Large intestine (tissue), 3 donors: ENCODE data around the gene EPB41L2. TPM values are rescaled to one million over a fixed set of nuclear protein-coding genes. Genes with fewer than 3 reads are reported as not detected.
"Not testable (repeated sequence)": the region's sequence is repeated elsewhere in the genome, so short reads cannot be mapped to it uniquely, and the experiment has no call there.

ENCODE experiments used
- DNase-seq, 2 donors: peaks; one replicate each; pipeline versions ENCODE4 v3.0.0 to v3.0.0-alpha.2; 2013
- H3K27ac ChIP-seq: one replicate; pipeline ENCODE4 v1.5.1; 2013; ENCODE audit warnings: low read length
- H3K27me3 ChIP-seq: 2 replicates; pipeline ENCODE4 v1.6.1; 2013; ENCODE audit warnings: low read length; ENCODE audit not compliant: control insufficient read depth, insufficient read depth
- H3K36me3 ChIP-seq: 2 replicates; pipeline ENCODE4 v1.6.1; 2013; ENCODE audit warnings: low read length; ENCODE audit not compliant: control insufficient read depth, insufficient read depth
- H3K4me1 ChIP-seq: one replicate; pipeline ENCODE4 v1.6.1; 2013; ENCODE audit warnings: low read length; ENCODE audit not compliant: control insufficient read depth, insufficient read depth
- H3K4me3 ChIP-seq: one replicate; pipeline ENCODE4 v1.5.1; 2013; ENCODE audit warnings: low read length
- H3K9me3 ChIP-seq: one replicate; pipeline ENCODE4 v1.6.1; 2013; ENCODE audit warnings: mild to moderate bottlenecking, low read depth, low read length, moderate library complexity; ENCODE audit not compliant: control insufficient read depth
- WGBS: methylation state at CpG from one replicate; pipeline ENCODE4 v1.1.5; 2013; ENCODE audit warnings: low lambda C conversion rate; ENCODE audit not compliant: insufficient coverage; 5-methylcytosine and 5-hydroxymethylcytosine counted together
- polyA plus RNA-seq: library from polyadenylated mRNA; unstranded; fragments of 120-200 nt; gene quantifications from one replicate; pipeline ENCODE4 v1.2.1, GENCODE V29; 2013

Gene EPB41L2
- polyA plus RNA-seq, 1 donor = 75.0 TPM

DNA sequence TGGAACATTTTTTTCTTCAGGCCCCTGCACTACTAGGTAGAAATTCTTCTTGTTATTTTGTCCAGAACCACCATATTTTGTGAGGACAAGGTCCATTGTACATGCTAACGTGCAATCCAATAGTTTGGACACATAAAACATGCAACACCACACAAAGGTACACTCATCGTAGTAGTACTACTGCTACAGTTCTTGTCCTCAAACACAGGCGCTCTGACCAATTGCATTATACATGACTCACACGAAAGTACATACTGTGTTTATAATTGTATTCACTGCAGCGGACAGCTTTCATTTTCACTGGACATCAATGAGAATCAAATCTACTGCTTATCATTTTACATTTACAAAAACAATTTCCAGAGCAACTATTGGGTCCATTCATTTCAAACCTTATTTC is 251.1 kb downstream of the EPB41L2 start:
- no peak for DNase-seq
- Histone ChIP-seq H3K9me3 (no peaks in the 10 kb centered on the region), H3K36me3 (no peaks in the 10 kb centered on the region), H3K4me3 (no peak overlapping the region), H3K27me3 (no peaks in the 10 kb centered on the region), H3K4me1 (peaks cover 12% of the 10 kb centered on the region), H3K27ac (no peak overlapping the region)
- WGBS = 75% methylated on average over 1 of the region's 5 CpGs

DNA sequence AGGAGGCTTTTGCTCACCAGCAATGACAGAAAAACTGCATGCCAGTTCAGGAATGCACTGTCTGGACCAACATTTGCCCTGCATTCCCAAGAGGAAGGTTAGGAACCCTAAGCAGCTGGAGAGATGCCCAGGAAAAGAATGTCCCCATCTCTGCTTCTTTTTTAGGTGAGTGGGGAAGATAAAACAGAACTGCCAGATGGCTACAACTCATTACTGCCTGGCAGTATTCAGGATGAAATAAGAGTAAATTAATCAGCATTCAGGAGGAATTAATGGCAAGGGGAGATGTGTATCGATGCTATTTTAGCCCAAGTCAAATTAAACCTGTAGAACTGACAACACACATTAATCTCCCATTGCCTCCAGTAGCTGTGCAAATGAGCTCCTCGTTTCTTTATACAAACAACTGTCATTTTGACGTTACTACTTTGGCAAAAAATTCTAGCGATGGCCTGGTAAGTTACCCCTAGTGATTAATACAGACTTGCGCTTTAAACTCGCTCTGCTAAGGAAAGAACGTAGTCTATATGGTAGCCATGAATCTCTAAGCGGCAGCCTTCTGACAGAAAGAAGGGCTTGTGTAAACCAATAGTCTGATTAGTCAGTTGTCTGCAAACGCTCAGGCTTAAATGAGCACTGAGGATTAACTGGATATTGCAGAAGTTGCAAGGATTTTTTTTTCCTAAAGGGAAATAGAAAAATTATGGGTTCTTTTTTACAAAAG is 252.6 kb downstream of the EPB41L2 start:
- no peak for DNase-seq
- 20% methylated on average over 4 of the region's 9 CpGs for WGBS
- Histone ChIP-seq H3K4me3 (no peak overlapping the region), H3K27ac (no peak overlapping the region), H3K4me1 (peaks cover 6% of the 10 kb centered on the region), H3K27me3 (no peaks in the 10 kb centered on the region), H3K36me3 (no peaks in the 10 kb centered on the region), H3K9me3 (no peaks in the 10 kb centered on the region)

DNA sequence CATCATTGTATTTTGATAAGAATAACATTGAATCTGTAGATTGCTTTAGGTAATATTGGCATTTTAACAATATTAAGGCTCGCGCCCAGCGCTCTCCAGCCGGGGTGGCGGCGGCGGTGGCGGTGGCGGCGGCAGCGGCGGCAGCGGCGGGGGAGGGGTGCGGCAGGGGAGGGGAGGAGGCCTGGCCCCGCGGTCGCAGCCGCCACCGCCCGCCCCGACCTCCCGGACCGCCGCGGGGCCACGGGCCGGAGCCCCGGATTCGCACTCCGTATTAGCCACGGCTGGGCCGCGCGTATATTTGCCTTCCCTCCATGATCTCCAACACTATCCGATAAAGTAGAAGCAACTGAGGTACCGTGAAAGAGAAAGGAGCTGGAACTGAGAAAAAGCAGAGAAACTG is 261.7 kb downstream of the EPB41L2 start:
- peaks cover 13% of the 10 kb centered on the region for H3K9me3 ChIP-seq
- WGBS = no CpG with 5 or more reads among the region's 37 CpGs
- not testable (repeated sequence) for H3K27ac ChIP-seq, H3K36me3 ChIP-seq, DNase-seq, H3K27me3 ChIP-seq, H3K4me3 ChIP-seq, H3K4me1 ChIP-seq

DNA sequence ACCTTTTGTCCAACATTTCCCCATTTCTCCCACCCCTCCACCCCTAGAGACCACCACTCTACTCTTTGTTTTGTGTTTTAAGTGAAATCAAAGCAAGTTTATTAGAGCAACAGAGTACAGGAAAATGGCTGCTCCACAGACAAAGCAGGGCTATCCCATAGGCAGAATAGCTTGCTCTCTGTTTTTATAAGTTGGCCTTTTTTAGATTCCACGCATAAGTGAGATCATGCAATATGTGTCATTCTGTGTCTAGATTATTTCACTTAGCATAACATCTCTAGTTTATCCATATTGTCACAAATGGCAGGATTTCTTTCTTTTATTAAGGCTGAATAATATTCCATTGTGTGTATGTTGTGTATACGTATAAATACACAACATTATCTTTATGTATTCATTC is 266.0 kb downstream of the EPB41L2 start:
- WGBS = 100% methylated on average over 1 of the region's 2 CpGs
- Histone ChIP-seq H3K4me1 (no peaks in the 10 kb centered on the region), H3K4me3 (no peak overlapping the region), H3K27me3 (no peaks in the 10 kb centered on the region), H3K9me3 (peaks cover 13% of the 10 kb centered on the region), H3K36me3 (no peaks in the 10 kb centered on the region), H3K27ac (no peak overlapping the region)
- DNase-seq = no peak

DNA sequence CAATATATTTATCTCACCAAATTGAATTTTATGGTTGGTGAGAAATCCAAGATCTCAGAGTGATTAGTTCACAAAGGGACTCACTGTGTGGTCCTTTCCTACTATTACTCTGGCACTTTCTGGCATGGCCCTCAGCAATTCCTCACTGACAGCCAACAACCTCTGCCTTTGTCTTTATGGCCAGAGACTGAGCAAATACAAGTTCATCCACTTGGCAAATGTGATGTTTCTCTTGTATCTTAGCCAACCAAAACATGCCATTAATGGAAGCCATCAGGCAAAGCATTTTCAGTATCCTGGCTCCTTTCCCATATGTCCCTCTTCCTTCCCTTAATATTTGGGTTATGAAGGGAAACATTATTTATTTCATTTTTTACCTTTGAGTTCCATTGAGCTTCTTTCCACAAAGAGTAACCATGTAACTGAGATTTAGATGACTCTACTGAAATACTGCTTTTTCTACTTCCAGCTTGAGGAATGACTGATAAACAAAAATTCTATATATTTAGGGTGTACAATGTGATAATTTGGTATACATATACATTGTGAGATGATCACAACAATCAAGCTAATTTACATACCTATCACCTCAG is 266.6 kb downstream of the EPB41L2 start:
- Histone ChIP-seq H3K9me3 (peaks cover 7% of the 10 kb centered on the region), H3K4me3 (no peak overlapping the region), H3K27ac (no peak overlapping the region), H3K4me1 (no peaks in the 10 kb centered on the region), H3K36me3 (no peaks in the 10 kb centered on the region), H3K27me3 (no peaks in the 10 kb centered on the region)
- no peak for DNase-seq

DNA sequence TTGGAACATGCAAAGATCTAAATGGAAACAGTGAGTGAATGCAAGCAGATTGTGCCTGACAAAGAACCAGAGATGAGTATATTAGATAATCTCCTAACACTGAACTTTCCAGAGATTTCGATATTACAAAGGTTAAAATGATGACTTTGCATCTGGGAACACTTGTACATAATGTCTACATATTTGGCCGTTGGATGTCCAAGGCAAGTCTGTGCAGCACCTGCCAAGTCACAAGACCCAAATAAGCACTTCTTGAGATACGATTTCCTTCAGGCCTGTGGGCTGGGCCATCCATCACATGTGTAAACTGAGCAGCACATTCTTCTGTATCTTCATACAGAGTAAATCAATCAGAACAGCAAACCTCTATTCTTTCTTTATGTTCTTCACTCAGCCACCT is 268.3 kb downstream of the EPB41L2 start:
- no peak overlapping the region for H3K4me3 ChIP-seq
- H3K36me3 ChIP-seq = no peaks in the 10 kb centered on the region
- H3K4me1 ChIP-seq = no peaks in the 10 kb centered on the region
- no peaks in the 10 kb centered on the region for H3K9me3 ChIP-seq
- H3K27me3 ChIP-seq = no peaks in the 10 kb centered on the region
- WGBS = no CpG with 5 or more reads among the region's 3 CpGs
- no peak for DNase-seq
- H3K27ac ChIP-seq = no peak overlapping the region

DNA sequence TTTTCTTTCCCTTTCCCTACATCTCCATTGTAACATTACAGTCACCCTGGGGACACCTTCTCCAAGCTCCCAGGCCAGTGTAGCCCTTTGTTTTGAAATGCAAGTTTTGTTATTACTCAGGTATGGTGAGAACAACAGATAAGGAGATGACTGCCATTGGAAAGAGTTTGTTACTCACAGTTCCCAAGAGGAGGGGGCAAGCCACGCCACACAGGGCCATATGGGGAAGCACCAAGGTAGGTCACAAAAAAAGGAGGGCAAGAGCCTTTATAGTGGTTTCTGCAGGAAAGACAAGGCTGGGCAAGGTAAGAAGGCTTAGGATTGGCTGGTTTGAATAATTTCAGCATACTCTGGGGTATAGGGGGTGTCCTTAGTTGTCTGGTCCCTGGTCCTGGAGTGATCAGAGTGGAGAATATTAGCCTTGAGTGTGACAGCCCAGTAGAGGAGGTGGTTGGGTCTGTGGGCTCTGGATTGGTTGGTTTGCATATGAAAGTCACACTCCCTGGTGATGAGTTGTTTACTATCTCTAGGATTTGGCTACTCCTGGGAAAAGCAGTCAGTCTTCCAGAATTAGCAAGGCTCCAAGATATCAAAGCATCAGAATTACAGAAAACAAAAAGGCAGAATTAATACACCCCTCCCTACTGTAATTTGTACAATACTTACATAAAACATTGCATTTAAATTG is 268.9 kb downstream of the EPB41L2 start:
- Histone ChIP-seq H3K27me3 (no peaks in the 10 kb centered on the region), H3K9me3 (no peaks in the 10 kb centered on the region), H3K36me3 (no peaks in the 10 kb centered on the region), H3K4me1 (no peaks in the 10 kb centered on the region), H3K27ac (no peak overlapping the region), H3K4me3 (no peak overlapping the region)
- no CpG with 5 or more reads among the region's 1 CpG for WGBS
- DNase-seq = no peak

Other genes with a start within 250 kb of the EPB41L2 start
- gene SMLR1, start 235.8 kb downstream of the EPB41L2 start, polyA plus RNA-seq = 48.7 TPM
- 53.1 TPM for gene AKAP7, start 72.2 kb upstream of the EPB41L2 start, polyA plus RNA-seq